KG1 (cell line): Measurements from ENCODE around the gene ARHGEF4.

Experiments
- DNase-seq: peaks from one replicate; lab custom pipeline; 2025; lab: John Stamatoyannopoulos, UW

The ARHGEF4 gene

DNA sequence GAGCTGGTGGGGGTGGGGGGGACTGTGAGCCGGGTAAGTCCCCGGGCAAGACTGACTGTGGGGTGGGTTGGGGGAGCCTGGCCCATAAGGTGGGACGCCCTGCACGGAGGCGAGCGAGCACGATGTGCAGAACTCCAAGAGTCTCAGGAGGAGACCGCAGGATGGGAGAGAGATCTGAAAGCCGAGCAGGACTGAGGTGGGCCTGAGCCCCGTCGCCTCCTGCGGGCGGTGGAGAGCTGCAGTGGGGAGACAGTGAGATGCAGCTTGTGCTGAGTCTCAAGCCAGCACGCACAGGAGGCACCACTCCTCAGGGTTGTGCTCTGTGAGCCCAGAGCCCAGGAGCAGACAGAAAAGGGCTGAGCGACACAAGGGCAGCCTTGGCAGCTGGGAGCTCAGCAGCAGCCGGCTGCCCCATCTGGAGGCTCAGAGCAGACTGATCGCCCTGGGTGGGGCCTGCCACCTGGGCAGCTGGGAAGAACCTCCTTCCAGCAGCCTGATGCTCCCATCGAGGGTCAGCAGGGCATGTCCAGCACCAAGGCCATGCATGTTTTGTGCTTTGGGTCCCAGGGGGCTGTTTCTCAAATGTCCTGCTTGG is 15.9 kb downstream of the ARHGEF4 start:
- DNase-seq, result no peak

DNA sequence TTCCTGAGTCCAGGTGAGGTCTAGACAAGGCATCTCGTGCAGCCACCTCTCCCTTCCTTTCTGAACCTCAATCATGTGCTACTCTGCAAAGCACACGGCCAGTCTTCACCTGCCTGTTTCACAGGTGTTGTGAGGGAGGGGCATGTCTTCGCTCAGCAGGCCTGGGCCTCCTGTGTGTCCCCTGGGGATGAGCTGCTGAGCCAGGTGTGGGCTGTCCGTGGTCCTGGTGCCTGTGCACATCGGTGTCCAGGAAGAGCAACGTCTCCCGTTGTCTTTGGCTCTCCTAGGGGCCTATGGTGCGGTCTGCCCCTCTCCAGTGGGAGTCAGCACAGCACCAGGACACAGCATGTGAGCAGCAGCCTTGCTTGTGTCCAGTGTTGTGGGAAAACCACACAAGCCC is 16.7 kb downstream of the ARHGEF4 start:
- no peak for DNase-seq

DNA sequence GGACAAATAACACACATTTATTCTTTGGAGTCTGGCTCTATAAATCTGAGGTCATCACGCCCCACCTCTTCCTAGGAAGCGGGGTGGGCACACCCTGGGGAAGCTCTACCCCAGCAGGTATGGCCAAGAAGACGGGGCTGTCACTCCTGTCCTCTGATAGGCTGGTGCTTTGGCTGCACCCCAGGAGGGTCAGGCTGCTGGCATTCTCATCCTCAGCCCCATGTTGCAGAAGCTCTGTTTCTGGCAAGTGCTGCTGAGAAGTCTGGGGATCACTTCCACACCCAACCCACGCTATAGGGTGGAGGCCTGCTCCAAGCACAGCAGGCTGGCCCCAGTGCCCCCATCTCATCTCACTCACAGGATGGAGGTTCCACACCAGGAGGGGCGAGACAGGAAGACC is 17.6 kb downstream of the ARHGEF4 start:
- DNase-seq, result no peak

DNA sequence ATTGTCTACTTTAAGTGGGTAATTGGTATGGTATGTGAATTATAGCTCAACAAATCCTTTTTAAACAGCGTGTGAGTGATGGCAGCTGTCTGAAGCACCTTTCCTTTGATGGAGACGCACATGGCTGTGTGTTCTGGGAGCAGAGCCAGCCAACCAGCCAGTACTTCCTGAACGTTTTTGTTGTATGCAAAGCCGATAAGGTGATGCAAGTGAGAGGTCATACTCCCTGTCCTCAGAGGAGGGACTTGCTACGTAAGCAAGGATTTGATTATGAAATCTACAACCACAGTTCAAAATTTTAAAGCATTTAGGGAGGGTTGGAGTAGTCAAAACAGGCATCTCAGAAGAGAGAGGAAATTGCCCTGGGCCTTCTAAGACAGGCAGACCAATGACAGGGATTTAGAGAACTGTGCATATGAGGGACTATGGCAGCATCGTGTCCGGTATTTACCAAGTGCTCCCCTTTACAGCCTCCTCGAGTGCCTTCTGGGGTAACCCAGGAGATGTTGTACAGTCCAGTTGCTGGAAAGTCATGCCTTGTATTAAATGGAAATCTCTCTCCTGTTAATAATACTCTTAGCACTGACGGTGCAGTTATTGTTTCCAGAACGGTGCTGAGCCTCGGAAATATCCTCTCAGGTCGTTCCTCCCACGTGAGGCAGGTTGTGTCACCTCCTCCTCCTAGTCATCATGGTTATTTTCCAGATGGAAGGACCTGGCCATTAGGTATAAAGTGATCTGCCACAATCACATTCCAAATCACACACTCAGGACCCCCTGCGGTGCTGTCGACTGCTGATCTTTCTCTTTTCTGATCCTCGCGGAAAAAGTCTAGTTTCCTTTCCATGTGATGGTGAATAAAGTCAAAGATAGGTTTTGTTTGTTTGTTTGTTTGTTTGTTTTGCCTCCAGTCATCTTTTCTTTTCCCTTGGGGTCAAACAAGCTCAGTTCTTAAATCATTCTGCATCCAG is 28.4 kb downstream of the ARHGEF4 start:
- DNase-seq, result no peak

DNA sequence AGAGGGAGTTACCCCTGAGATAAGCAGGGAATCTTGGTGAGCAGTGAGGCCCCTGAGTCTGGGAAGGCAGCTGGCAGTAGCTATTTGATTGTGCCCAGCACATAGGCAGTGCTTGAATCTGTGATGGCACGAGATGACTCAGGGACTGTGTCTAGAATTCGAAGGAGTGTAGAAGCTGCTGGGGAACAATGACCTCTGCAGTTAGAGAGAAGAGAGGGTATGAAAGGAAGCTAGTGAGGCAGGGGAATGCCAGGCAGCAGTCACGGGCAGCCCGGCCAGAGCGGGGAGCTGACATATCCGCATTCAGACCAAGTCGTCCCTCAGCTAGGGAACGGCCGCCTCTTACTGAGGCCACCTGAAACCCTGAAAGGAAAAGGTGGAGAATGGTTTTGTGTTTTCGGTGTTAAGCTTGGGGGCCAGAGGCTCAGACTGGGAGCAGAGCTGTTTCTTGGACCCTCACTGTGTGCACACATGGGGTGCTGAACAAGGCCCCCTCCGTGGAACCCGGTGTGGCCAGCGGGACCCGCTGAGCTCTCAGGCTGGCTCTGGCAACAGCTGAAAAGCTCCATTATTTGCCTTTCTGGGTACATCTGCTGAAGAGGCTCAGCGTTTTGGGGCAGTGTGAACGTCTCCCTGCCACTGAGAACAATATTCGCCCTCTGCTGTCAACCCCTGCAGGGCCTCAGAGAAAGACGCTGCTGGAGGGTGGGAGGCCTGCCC is 32.9 kb downstream of the ARHGEF4 start:
- DNase-seq, result no peak

DNA sequence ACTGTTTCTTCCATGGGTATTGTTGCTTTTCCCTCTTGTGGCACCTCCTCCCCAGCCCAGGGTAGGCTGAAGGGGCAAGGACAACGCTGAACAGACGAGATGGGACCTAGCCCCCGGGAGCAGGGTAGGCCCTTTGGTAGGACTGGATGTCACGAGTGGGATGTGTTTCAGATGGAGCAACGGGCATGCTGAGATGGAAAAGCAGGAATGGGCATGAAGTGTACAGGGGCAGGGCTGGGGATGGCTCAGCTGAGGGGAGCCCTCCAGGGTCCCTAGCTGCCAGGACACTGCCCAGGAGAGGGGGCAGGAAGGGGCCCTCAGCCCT is 33.4 kb downstream of the ARHGEF4 start:
- no peak for DNase-seq

DNA sequence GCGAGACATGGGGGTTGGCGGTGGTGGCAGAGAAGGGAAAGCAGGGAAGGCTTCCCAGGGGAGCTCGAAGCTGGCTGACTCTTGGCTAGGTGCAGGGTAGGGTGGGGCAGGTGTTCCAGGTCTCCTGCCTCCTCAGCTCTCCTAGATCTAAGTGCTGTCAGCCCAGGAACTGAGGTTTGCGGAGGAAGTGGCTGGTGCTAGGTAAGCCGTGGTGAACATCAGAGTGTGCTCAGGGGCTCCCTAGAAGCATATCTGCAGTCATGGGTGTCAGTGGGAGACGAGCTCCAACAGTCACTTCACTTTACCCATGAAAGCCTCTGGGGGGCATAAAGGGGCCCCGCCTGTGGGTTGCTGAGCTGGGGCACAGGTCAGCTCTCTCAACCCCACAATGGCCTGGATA is 34.1 kb downstream of the ARHGEF4 start:
- DNase-seq, result no peak

DNA sequence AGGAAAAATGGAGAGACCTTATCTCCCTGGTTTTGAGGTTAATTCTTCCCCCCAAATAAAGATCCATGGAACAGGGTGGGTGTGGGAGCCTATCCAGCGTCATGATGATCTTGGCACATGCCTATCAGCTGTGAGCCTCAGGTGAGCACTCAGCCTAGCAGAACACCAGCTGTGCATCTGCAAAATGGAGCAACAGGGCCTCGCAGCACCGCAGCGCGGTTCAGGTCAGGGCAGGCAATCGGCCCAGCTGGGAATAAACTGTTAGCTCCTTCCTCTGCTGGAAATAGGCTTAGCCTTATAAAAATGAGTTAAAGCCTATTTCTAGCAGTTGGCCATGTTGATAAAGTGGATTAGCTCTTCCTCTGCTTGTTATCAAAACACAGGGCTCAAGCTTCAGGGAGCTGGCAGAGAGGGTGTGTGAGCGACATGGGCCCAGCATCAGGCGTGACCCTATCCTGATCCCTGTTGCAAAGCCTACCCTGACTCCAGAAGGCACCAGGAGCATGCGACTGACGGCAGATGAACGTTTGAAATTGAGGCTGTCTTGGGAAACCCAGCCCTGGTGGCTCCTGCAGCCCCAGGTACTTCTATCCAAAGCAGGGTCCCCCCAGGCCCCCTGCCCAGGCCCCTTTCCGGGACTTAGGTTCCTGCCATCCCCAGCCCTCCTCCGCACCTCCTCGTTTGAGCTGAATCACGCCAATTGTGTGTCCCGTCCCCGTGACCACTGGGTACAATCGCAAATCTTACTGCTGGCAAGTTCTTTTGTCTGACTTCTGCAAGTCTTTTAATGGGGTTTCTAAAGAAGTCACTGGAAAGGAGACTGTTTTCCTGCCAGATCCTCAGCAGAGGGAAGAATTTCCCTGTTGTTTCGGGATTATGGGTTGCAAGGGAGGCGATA is 35.4 kb downstream of the ARHGEF4 start:
- DNase-seq, result no peak

DNA sequence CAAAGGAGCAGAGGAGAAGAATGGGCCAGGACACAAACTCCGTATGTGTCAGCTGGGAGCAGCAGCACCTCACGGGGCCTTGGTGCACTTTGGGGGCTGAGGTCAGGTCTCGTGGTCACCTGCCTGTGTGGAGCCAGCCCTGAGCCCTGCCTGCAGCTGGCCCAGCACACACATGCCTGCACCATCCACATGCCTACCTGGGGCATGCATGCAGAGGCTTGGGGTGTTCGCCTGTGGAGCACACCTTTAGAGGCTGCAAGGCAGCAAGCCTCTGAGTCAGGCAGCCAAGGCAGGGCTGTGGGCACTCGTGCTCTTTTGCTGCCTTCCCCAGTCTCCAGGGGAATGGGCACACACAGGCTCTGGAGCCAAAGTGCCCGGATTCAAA is 36.0 kb downstream of the ARHGEF4 start:
- DNase-seq, result no peak

DNA sequence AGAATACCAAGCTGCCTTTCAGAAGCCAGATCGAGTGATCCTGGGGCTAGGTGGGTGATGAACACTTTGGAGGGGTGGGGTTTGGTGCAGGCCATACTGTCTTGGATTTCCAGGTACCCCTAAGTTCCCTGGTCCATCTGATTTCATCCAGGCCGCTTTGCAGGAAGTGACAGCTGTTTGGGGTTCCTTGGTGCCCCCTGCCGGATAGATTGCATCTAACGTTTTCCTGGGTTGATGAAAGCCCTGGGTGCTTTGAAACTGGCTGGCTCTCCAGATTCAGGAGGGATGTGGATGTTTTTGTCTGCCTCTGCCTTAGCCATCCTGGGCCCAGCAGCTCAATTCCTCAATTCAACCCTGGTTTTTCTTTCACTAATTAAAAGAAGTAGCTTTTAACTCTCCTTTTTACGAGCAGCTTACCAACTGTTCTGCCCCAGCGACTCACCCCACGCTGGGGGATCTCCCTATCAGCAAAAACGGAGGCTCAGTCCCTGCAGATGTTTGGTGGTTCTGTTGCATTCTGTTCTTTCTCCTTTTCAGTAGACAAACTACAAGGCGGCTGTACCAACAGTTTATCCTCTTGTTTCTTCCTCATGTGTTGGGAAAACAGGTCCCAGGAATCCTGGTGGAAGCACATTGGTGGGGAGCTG is 37.1 kb downstream of the ARHGEF4 start:
- DNase-seq, result no peak

DNA sequence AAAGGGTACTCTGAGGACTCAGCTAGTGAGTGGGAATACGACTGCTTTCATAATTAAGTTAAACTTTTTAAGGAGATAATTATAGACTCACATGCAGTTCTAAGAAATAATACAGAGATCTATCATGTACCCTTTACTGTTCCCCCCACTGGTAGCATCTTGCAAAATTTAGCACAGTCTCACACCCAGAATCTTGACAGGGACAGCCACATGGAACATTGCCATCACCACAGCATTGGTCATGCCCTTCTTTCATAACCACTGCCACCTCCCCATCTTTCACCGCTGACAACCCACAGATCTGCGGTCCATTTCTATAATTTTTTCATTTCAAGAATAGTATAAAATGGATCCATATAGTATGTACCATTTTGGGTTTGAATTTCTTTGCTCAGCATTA is 37.8 kb downstream of the ARHGEF4 start:
- no peak for DNase-seq

DNA sequence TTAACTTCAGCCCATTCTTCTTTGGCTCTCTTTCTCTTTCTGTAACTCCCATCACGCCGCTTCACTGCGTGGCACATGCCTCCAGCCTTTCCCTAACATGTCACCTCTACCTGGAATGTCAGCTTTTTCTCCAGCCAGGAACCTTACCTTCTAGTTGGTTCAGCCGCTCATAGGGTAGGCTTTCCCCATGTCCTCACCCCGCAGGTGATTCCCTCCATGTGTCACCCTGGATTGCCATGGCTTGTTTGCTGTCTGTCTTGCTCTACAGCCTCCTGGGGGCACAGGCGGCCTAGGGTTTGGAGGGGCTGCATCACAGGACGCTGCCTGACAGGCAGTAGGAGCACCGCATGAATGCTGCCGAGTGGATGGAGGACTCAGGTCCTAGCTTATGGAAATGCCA is 39.2 kb downstream of the ARHGEF4 start:
- DNase-seq, result no peak

DNA sequence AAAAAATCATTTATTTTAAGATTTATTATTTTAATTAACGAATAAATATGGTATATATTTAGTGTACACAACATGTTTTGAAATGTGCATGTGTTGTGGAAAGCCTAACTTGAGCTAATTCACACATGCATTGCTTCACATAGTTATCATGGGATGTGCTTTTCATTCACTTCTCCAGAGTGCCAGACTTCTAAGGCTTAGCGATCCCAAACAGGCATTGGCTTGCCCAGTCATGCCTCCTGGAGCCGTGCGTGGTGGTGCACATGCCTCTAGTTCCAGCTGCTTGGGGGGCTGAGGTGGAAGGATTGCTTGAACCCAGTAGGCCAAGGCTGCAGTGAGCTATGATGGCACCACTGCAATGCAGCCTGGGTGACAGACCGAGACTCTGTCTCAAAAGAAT is 40.5 kb downstream of the ARHGEF4 start:
- DNase-seq, result no peak

DNA sequence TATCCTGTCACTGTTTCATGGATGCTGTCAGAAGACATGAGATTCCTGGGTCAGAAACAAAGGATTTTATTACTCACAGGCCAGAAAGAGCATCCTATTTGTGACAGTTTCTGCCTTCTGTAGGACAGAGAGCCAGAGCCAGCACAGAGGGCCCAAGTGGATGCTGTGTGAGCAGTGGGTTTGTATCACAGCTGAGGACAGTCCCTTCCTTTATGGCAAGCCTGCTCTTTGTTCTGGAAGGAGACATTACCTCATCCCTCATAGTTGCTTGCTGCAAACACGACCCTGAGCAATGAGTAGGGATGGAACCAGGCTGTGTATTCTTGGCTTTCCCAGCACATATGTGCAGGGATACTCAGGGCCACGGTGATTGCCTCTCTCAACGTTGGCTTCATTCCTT is 41.6 kb downstream of the ARHGEF4 start:
- DNase-seq, result no peak

DNA sequence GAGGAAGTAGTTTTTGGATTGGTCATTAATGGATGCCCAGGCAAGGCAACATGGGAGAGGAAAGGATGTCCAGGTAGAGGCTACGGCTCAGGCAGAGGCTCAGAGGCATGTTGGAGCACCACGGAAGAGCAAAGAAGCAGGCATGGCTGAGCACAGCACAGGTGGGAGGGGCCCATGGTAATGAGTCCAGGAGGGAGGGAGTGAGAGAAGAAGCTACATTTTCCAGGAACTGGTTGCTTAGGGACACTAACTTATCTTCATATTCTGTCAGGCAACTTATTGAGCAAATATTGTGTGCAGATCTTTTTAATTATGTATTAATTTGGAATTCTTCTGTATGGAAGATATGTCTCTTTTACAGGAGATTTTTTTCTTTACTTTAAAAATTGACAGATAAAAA is 42.2 kb downstream of the ARHGEF4 start:
- DNase-seq, result no peak

DNA sequence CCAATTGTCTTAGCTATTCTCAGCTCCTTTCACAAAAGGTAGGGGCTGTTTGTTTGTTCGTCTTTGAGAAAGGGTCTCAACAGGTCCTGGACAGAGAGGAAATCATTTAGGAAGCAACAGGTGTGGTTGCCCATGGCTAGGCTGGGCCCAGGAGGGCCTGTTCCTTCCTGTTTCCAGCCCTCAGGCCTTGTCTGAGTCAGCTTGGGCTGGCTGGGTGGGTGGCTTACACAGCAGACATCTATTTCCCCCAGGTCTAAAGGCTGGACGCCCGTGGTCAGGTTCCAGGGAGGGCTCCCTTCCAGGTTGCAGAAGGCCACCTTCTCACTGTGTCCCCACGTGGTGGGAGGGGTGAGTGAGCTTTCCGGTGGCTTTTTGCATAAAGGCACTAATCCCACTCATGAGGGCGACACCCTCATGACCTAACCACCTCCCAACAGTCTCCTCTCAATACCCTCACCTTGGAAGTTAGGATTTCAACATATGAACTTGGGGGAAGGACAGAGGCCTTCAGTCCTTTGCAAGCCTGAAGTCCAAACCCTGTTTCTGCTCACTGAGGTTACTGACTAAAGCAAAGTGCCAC is 45.5 kb downstream of the ARHGEF4 start:
- DNase-seq, result no peak

DNA sequence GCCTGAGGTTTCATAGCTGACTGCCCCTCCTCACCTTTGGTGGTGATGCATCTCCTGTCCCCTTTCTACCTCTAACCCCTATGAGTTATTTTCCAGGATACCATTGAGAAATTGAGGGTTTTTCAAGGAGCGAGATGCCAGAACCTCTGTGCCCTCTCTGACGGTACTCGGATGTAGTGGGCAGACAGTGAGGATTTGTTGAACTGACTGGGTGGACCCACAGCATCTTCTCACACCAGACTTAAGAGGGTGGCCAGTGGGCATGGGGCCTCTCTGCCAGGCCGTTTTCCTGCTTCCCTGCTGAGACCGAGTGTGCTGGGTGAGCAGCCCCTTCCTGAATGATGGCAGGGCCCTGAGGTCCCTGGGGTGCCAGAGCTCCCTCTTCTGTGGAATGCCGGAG is 46.3 kb downstream of the ARHGEF4 start:
- no peak for DNase-seq

DNA sequence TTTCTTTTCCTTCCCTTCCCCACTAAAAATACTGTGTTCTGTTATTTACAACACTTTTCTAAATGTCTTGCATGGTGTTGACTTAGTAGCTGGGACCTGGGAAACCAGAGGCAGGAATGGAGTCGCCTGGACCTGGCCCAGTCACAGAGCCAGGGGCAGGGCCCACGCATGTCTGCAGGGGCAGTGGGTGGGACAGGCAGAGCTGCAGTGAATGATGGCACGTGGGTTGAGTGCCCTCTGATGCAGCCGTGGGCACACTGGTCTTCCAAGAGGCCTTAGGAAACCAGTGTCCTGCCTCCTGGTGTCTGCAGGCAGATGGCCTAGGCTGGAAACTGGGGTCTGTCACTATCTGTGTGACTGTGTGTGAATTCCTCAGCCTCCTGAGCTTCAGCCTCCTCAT is 46.8 kb downstream of the ARHGEF4 start:
- no peak for DNase-seq

DNA sequence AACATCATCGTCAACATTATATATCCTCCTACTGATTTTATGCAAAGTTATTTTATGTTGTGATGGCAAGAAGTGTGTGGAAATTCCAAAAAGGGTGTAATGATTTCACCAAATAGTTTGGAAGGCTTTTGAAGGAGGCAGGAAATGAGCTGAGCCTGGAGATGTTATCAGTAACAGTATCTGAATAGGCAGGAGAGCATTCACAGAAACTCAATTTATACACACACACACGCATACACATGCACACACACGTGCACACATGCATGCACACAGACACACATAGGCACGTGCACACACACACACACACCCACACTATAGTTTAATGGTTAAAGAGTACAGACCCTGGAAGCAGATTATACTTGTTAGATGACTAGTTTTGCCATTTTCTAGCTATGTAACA is 47.3 kb downstream of the ARHGEF4 start:
- no peak for DNase-seq

DNA sequence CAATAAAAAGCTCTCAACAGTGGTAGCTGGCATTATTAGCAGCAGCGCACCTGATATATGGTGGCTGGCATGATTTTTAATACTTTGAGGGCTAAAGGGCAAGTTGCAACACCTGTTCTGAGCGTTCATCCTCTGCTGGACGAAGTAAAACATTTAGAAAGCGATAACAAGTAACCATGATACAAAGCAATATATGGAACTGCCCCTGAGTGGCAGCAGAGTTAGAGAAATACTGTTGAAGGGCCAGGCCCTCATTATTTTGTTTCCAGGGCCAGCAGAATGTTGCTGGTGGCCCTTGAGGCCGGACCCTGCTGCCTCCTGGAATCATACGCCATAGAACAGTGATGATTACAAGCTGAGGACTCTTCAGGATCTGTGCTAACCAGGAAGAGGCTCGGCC is 47.8 kb downstream of the ARHGEF4 start:
- DNase-seq, result no peak

DNA sequence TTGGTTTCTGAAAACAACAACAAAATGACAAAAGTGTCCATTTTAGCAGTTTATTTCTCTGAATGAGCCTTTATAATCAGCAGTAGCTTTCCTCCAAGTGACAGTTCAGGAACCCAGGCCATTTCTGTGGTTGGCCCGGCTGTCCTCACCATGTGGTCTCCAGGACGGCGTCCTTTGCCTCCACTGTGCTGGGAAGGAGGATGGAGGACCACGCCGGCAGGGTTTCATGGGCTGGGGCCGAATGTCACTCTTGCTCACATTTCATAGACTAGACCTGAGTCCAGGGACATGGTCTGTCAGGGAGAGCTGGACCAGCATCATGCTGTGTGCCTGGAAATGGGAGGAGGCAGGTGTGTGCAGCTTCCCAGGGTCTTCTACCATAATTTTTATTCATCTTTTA is 50.9 kb downstream of the ARHGEF4 start:
- DNase-seq, result no peak
